HCT116 (cell line): ENCODE data around the gene INSIG2.

Source experiments
- CEBPB ChIP-seq: IDR thresholded peaks from 2 replicates; pipeline ENCODE4 v1.6.1; 2012; ENCODE audit warnings: low read depth
- REST ChIP-seq: IDR thresholded peaks from 2 replicates; pipeline ENCODE4 v1.6.1; 2012; ENCODE audit warnings: low read depth

DNA sequence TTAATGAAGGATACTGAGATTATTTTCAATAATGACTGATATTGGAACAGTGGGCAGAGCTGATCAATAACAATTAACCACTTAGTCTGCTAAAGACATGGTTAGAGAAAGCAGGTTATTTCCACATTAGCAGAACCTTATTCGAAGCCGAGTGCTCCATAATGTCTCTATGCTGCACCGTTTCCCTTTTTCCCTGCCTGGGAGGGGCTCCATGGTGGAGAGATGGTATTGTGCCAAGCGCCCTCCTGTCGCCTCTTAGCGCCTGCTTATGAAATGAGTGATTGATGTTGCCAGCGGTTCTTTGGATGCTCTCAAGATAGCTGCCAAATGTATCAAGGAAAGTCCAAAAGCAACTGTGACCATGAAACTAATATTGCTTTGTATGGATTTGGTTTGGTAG, 34.6 kb upstream of the INSIG2 start:
- TF ChIP-seq REST (no peak), CEBPB (no peak)
